Osteocyte (in vitro differentiated cells): Measurements from ENCODE around the gene STING1. TPM values are rescaled to one million over a fixed set of nuclear protein-coding genes. Genes with fewer than 3 reads are reported as not detected.
"Not testable (repeated sequence)": the region's sequence is repeated elsewhere in the genome, so short reads cannot be mapped to it uniquely, and the experiment has no call there.

ENCODE experiments used
- DNase-seq: peaks from one replicate; pipeline ENCODE4 v3.0.0; 2021; ENCODE audit warnings: mixed read lengths; ENCODE audit not compliant: unreplicated experiment; ENCODE audit errors: extremely low spot score
- H3K27ac Mint-ChIP-seq: one replicate; pipeline ENCODE4 v1.8.0; 2021; ENCODE audit warnings: mild to moderate bottlenecking, mixed read lengths; ENCODE audit not compliant: unreplicated experiment
- H3K27me3 Mint-ChIP-seq: one replicate; pipeline ENCODE4 v1.8.0; 2021; ENCODE audit warnings: mixed read lengths; ENCODE audit not compliant: unreplicated experiment
- H3K36me3 Mint-ChIP-seq: one replicate; pipeline ENCODE4 v1.8.0; 2021; ENCODE audit warnings: mixed read lengths; ENCODE audit not compliant: unreplicated experiment
- H3K4me1 Mint-ChIP-seq: one replicate; pipeline ENCODE4 v1.8.0; 2021; ENCODE audit warnings: mixed read lengths; ENCODE audit not compliant: unreplicated experiment
- H3K4me3 Mint-ChIP-seq: one replicate; pipeline ENCODE4 v1.8.0; 2021; ENCODE audit warnings: mild to moderate bottlenecking, moderate library complexity, mixed read lengths; ENCODE audit not compliant: unreplicated experiment
- H3K9me3 Mint-ChIP-seq: one replicate; pipeline ENCODE4 v1.8.0; 2021; ENCODE audit warnings: mixed read lengths; ENCODE audit not compliant: unreplicated experiment
- CTCF ChIP-seq: fragments of 200-600 bp; sonication (generic); IDR thresholded peaks from 2 replicates; pipeline ENCODE4 v1.5.0; 2021; ENCODE audit warnings: antibody characterized with exemption, mild to moderate bottlenecking, moderate library complexity
- total RNA-seq: library from RNA; stranded (reverse); gene quantifications from 2 replicates; pipeline ENCODE4 v1.2.1, GENCODE V29; 2021

STING1 gene
- total RNA-seq, 1 donor from 2014 or later = 61.6 TPM

GRCh38 chr5:139513852-139514485 is 31.4 kb upstream of the STING1 start:
- DNase-seq = no peak
- H3K4me3 Mint-ChIP-seq = no peak overlapping the region
- TF ChIP-seq CTCF = peak; percentile 5
- H3K27ac Mint-ChIP-seq = no peak overlapping the region
- H3K27me3 Mint-ChIP-seq = no peaks in the 10 kb centered on the region
- H3K4me1 Mint-ChIP-seq = peaks cover 11% of the 10 kb centered on the region
- H3K9me3 Mint-ChIP-seq = no peaks in the 10 kb centered on the region
- no peaks in the 10 kb centered on the region for H3K36me3 Mint-ChIP-seq

DNA sequence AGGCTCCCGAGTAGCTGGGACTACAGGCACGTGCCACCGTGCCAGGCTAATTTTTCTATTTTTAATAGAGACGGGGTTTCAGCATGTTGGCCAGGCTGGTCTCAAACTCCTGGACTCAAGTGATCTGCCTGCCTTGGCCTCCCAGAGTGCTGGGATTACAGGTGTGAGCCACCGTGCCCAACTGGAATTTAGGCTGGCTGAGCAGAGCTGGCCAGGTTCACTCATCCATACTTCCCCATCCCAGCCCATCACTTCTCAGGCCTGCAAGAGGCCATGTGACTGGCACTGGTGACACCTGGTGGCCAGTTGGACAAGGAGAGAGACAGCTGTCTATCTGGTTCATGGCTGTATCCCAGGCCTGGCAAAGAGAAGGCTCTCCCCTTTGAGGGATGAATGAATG is 30.9 kb upstream of the STING1 start:
- peak; percentile 85 for TF ChIP-seq CTCF
- H3K4me1 Mint-ChIP-seq, H3K27ac Mint-ChIP-seq, H3K36me3 Mint-ChIP-seq, H3K9me3 Mint-ChIP-seq, H3K4me3 Mint-ChIP-seq, H3K27me3 Mint-ChIP-seq: not testable (repeated sequence)
- peak; percentile 91 for DNase-seq

DNA sequence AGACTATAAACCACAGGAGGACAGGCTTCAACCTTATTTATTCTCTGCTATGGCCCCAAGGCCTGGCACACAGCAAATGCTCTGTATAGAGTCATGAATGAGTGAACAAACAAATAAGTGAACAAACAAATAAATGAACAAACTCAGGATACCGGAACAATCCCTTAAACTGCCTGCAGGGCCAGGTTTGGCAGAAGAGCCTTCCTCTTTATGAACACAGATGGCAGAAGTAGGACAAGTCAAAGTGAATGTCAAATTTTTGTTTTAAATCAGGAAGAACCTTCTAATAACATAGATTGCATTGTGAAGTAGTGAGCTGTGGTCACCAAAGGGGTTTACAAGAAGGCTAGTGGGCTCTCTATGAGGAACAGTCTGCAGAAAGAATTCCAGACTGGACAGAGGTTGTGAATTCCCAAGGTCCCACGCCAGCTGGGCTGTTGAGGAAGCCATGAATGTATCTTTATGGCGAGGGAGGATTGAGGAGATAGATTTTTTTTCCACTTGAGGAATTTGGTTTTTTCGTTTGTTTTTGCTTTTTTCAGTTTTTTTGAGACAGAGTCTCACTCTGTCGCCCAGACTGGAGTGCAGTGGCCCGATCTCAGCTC is 30.3 kb upstream of the STING1 start:
- no peaks in the 10 kb centered on the region for H3K9me3 Mint-ChIP-seq
- H3K27ac Mint-ChIP-seq = no peak overlapping the region
- H3K36me3 Mint-ChIP-seq = no peaks in the 10 kb centered on the region

DNA sequence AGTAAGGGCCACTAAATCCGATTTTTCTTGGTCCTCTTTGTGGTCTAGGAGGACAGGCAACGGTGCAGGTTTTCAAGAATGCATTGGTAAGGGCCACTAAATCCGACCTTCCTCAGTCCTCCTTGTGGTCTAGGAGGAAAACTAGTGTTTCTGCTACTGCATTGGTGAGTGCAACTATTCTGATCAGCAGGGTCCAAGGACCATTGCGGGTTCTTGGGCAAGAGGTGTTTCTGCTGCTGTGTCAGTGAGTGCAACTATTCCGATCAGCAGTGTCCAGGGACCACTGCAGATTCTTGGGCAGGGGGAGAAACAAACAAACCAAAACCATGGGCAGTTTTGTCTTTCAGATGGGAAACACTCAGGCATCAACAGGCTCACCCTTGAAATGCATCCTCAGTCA is 22.2 kb upstream of the STING1 start:
- not testable (repeated sequence) for H3K4me3 Mint-ChIP-seq, H3K27ac Mint-ChIP-seq, H3K9me3 Mint-ChIP-seq, H3K27me3 Mint-ChIP-seq, H3K4me1 Mint-ChIP-seq, DNase-seq, H3K36me3 Mint-ChIP-seq

More for the DNA sequence above, 30.3 kb upstream of the STING1 start:
- Mint-ChIP-seq H3K27me3 (no peaks in the 10 kb centered on the region), H3K4me3 (no peak overlapping the region), H3K4me1 (peaks cover 4% of the 10 kb centered on the region)
- TF ChIP-seq CTCF = no peak
- no peak for DNase-seq

- H3K27ac Mint-ChIP-seq, H3K9me3 Mint-ChIP-seq, DNase-seq, H3K4me3 Mint-ChIP-seq, H3K27me3 Mint-ChIP-seq, H3K4me1 Mint-ChIP-seq, H3K36me3 Mint-ChIP-seq: not testable (repeated sequence)
These were observed 21.3 kb upstream of the STING1 start for GRCh38 chr5:139503879-139504278.

- H3K9me3 Mint-ChIP-seq, H3K4me1 Mint-ChIP-seq, H3K36me3 Mint-ChIP-seq, H3K27me3 Mint-ChIP-seq, H3K27ac Mint-ChIP-seq, H3K4me3 Mint-ChIP-seq, DNase-seq: not testable (repeated sequence)
These were observed 20.7 kb upstream of the STING1 start for GRCh38 chr5:139503036-139503817.
